HG02840 (cell line): ENCODE results near the gene KLHL22.
"Not testable (repeated sequence)": the region's sequence is repeated elsewhere in the genome, so short reads cannot be mapped to it uniquely, and the experiment has no call there.

Experiments
- ATAC-seq: cut with Tn5 transposase; IDR thresholded peaks from one replicate; pipeline ENCODE4 v1.9.1; 2021; ENCODE audit warnings: mild to moderate bottlenecking, moderate library complexity, moderate number of reproducible peaks; ENCODE audit not compliant: unreplicated experiment, low FRiP score

Gene KLHL22

DNA sequence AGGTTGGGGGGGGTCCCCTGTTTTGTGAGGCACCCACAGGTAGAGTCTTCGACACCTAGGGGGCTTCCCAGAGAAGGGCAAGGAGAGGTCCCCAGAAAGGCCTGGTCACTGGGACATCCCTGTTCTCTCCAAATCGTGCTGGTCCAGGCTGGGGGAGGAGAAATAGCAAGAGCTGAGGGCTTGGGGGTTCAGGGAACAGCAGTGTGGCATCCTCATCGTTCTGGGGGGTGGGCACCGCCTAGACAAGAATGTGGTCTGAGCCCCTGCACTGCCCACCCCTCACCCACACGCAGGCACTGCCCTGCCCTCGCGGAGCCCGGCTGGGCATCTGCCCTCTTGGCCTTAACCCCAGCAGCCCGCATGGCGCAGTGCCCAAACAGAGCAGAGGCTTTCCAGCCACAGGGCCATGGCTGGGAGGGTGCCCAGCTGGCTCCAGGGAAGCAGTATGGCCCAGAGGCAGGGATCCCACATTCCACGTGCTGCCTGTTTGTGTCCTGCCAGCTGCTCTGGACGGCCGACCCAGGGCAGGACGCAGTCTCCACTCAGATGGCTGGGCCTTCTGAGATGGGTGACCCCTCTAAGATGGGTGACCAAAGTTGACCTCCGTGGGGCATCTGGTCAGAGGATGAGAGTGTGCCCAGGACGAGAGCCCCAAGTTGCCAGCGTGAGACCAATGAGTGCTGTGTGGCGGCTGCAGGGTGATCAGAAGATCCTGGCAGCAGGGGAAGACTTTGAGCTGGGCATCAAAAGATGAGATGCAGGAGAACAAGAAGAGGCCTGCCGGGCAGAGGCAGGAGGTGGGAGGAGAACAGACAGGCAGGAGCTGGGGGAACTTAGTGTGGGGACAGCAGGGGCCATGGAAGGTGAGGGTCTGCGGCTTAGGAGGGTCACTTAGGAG, 72.3 kb downstream of the KLHL22 start:
- ATAC-seq, result no peak

DNA sequence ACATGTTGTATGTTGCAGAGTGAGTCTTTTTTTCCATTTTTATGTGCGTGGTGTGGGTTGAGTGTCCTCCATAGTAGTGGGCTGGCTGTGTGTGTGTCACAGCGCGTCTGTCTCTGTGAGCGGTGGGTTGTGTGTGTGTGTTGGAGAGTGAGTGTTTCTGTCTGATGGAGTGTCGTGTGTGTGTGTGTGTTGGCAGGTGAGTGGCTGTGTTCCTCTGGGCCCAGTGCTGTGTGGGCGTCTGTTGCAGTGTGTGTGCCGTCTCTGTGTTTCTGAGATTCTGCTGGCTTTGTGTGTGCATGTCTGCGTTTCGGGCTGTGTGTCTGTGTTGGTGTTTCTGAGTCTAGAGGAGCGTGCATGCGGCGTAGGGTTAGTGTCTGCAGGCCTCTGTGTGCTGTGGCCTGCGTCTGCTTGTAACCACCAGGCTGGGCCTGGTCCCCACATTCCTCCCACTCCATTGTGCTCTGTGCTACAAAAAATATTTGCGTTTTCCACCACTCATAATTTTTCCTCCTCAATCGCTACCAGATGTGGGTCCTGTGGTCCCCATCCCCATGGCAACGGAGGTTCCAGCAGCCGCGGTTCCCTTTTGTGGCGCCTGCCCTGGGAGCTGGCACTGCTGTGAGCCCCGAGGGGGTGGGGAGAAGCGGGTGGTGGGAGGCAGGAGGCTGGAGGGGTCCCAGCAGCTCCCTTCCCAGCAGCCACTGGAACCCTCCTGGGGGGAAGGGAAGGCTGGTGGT, 73.2 kb downstream of the KLHL22 start:
- no peak for ATAC-seq

DNA sequence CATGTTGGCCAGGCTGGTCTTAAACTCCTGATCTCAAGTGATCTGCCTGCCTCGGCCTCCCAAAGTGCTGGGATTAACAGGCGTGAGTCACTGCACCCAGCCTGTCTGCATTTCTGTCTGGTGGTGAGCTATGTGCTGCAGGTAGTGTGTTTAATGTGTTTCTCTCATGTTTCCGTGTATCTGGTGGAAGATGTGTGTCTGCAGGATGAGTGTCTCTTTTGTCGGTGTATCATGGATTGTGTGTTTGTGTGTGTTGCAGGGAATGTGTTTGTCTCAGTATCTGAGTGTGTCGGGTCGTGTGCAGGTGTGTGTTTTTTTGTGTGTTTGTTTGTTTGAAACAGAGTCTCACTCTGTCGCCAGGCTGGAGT, 74.1 kb downstream of the KLHL22 start:
- ATAC-seq, result no peak

DNA sequence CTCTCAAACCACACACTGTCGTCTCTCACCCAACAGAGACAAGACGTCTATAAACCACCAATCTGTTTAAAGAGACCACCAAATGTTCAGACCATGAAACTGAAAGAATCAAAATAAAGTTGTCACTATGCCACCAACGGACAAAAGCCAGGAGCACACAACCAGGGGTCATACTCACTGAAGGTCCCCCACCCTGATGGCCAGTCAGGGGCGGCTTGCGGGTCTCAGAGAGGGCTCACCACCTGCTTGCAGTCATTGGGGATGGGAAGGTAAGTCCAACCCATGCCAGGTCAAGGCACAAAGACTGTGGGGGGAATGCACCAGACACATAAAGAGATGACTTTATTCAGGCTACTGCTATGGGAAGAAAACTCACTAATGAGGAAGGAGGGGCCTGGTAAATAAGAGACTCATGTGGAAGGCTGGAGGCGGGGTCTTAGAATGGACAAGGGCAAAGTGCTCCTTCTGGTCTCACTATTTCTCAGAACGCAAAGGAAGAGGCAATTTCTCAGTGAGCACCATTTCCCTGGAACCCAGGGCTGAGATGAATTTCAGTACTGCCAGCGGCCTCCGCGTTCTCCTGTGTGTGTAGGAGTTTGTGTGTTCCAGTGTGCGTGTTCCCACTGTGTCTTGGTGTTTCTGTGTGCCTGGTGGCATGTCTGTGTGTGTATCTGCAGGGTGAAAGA, 75.3 kb downstream of the KLHL22 start:
- no peak for ATAC-seq

DNA sequence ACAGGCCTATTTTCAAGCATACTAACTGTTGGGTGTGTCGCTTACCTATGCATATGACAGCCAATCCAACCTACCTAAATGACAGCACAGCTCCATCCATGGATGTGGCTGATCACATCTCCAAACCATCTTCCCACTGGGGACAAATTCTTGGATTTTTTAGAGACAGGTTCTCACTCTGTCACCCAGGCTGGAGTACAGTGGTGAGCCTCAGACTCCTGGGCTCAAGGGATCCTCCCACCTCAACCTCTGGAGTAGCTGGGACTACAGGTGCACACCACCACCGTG, 76.0 kb downstream of the KLHL22 start:
- ATAC-seq, result no peak

DNA sequence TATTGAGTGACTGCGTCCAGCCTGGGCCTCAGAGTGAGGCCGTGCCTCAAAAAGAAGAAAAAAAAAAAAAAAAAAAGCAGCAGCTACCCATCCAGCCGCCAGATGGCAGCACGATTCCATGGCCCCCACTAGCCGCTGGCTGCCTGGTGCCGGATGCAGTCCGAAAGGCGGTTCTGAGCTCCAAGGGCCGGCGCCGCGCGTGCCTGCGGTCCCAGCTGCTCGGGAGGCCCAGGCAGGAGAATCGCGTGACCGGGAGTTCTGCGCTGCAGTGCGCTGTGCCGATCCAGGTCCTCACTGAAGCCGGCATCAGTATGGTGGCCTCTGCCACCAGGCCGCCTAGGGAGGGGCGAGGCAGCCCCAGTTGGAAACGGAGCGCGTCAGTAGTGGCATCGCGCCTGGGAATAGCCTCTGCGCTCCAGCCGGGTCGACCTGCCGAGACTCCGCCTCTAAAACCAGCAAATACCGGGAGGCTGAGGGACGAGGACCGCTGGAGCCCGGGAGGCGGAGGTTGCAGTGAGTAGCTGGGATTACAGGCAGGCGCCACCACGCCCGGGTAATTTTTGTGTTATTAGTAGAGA, 77.3 kb downstream of the KLHL22 start:
- no peak for ATAC-seq

DNA sequence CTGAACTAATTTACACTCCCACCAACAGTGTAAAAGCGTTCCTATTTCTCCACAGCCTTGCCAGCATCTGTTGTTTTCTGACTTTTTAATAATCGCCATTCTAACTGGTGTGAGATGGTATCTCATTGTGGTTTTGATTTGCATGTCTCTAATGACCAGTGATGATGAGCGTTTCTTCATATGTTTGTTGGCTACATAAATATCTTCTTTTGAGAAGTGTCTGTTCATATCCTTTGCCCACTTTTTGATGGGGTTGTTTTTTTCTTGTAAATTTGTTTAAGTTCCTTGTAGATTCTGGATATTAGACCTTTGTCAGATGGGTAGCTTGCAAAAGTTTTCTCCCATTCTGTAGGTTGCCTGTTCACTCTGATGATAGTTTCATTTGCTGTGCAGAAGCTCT, 79.9 kb downstream of the KLHL22 start:
- not testable (repeated sequence) for ATAC-seq

DNA sequence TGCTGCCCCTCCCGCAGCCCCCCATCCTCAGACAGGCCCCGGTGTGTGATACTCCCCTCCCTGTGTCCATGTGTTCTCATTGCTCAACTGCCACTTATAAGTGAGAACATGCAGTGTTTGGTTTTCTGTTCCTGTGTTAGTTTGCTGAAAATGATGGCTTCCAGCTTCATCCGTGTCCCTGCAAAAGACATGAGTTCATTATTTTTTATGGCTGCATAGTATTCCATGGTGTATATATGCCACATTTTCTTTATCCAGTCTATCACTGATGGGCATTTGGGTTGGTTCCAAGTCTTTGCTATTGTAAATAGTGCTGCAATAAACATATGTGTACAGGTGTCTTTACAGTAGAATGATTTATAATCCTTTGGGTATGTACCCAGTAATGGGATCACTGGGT, 80.4 kb downstream of the KLHL22 start:
- not testable (repeated sequence) for ATAC-seq

DNA sequence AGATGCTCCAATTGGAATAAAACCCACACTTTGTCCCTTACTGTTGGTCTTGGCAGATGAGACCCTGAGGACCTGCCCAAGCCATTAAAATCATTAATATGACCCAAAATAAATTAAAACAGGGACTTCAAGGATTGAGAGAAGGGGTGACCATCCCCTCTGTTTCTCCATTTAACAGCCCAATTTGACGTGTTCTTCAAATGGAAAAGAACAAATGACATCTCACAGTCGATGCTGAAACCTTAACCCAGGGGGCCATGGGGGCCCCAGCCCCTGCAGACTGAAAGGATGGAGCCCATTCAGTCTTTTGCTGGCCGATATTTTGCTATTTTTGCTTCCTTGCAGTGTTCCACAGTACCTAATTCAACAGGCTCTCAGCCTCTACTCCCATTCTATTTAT, 81.1 kb downstream of the KLHL22 start:
- ATAC-seq, result no peak

DNA sequence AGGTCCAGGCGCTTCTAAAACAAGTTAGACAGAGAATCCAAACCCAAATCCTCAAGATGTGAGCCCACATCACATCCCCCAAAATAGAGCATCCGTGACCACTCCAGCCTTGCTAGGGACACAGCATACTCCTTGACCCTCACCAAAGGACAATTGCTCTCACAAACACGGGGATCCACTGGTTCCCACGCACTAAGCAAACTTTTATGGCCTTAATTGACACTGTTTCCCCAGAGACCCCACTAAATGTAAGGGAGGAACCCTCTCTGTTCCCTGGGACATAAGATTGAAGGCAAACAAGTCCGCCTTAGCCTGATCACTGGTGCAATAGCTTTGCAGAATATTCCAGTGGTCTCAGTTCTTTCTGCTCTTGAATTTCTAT, 81.5 kb downstream of the KLHL22 start:
- ATAC-seq, result no peak

DNA sequence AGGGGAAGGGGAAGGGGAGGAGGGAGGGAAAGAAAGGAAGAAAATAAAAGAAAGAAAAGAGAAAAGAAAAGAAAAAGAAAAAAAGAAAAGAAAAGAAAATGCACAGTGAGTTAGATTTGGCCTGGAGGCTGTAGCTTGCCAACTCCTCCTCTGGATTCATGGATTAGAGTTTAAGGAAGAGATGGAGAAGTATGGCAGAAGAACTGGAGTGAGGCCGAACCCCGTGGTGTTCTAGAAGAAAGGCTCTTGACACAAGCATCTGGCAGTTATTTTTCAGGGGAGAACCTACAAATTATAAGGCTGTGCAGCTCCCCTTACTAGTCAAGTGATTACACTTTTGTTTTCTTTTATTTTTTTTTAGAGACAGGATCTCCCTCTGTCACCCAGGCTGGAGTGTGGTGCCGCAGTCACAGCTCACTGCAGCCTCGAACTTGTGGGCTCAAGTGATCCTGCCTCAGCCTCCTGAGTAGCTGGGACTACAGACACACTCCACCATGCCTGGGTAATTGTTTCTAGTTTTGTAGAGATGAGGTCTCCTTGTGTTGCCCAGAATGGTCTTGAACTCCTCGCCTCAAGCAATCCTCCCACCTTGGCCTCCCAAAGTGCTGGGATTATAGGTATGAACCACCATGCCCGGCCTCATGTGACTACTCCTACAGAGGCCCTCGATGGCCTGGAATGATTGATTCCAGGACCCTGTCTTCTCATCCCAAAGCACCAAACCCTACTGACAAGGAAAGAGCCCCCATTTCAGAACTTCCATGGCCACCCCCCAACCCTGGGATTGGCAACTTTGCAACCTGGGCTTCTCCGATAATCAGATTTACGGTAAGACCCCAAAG, 82.2 kb downstream of the KLHL22 start:
- no peak for ATAC-seq

DNA sequence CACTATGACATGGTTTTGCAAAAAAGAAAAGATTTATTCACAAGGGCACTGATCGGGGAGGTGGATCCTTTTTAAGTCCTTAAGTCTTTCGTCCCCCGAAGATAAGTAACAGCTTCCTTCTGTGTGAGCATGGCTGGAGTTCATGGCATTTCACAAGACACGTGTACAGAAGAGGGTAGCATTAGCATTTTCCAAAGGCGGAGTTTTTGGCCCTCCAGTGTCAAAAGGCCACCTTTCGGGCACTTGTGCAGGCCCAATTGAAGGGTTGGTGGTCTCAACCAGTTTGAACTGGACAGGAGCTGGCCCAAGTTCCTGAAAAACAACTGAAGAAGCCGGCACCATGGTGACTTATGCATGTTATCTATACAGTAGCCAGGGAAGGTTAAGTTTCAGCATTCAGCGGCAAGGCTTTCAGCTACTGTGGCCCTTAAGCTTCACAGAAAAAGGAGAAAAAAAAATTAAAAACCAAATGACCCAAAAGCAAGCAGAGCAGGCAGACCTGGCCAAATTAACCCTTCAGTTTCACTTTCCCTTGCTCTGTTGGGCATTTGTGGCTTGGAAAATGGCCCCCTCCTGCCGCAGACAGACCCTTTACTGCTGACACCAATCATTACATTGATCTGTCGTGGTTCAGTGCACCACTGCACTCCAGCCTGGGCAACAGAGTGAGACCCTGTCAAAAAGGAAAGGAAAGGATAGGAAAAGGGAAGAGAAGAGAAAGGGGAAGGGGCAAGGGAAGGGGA, 83.0 kb downstream of the KLHL22 start:
- no peak for ATAC-seq

DNA sequence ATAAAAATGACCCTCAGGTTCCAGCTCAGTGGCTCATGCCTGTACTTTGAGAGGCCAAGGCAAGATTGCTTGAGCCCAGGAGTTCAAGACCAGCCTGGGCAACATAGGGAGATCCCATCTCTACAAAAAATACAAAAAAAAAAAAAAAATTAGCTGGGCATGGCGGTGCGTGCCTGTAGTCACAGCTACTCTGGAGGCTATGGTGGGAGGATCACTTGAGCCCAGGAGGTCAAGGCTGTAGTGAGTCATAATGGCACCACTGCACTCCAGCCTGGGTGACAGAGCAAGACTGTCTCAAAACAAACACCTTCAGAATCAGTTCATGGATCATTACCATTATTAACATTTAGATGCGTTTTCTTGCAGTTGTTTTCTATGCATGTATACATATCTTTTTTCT, 86.2 kb downstream of the KLHL22 start:
- ATAC-seq, result not testable (repeated sequence)

DNA sequence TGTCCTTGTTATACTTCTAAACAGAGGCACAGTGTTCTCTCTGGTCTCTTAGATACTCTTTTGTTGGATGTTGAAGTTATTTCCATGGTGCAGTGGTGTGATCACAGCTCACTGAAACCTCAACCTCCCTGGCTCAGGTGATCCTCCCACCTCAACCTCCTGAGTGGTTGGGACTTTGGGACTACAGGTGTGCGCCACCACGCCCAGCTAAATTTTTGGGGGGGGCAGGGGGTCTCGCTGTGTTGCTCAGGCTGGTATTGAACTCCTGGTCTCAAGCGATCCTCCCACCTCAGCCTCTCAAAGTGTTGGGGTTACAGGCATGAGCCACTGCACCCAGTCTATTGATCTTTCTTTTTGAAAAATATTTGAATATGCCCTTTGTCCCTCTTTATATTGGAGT, 86.7 kb downstream of the KLHL22 start:
- no peak for ATAC-seq

DNA sequence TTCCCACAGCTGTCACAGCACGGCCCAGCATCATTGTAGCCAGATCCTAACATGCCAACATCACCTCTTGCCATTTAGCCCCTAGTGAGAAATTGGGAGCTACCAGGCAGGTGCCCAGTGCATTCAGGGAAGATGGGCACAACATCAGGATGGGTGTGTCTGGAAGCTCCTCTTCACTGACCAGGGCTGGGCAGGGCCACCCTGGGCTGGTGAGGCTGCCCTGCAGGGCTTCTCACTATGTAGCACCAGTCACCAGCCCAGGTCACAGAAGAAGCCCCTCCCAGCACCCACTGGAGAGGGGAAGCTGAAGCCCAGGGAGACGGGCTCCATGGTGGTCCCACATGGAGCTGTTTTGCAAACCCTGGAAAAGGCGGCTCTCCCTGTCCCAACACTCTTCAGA, 87.8 kb downstream of the KLHL22 start:
- no peak for ATAC-seq

DNA sequence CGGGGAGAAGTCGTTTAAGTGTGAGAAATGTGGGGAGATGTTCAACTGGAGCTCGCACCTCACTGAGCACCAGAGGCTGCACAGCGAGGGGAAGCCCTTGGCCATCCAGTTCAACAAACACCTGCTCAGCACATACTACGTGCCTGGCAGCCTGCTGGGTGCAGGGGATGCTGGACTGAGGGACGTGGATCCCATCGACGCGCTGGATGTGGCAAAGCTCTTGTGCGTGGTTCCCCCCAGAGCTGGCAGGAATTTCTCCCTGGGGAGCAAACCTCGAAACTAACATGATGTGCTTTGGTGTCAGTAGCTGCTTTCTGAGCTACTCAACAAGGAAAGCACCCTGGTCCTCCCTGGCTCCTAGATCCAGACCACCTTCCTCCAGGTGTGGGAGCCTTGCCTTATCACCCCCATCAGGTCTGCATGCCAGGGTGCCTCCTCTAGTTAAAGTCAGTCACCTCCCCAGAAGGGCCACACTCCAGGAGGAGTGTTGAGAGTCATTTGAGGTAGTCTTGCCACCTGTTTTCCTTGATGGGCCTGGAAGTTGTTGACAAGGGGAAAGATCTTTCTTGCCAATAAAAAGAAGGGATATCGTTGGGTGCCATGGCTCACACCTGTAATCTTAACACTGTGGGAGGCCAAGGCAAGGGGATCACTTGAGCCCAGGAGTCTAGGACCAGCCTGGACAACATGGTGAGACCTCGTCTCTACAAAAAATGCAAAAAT, 88.7 kb downstream of the KLHL22 start:
- ATAC-seq, result no peak

DNA sequence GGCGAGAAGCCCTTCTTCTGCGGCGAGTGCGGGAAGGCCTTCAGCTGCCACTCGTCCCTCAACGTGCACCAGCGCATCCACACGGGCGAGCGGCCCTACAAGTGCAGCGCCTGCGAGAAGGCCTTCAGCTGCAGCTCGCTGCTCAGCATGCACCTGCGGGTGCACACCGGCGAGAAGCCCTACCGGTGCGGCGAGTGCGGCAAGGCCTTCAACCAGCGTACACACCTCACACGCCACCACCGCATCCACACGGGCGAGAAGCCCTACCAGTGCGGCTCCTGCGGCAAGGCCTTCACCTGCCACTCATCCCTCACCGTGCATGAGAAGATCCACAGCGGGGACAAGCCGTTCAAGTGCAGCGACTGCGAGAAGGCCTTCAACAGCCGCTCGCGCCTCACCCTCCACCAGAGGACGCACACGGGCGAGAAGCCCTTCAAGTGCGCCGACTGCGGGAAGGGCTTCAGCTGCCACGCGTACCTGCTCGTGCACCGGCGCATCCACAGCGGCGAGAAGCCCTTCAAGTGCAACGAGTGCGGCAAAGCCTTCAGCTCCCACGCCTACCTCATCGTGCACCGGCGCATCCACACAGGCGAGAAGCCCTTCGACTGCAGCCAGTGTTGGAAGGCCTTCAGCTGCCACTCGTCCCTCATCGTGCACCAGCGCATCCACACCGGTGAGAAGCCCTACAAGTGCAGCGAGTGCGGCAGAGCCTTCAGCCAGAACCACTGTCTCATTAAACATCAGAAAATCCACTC, 89.5 kb downstream of the KLHL22 start:
- ATAC-seq, result no peak

DNA sequence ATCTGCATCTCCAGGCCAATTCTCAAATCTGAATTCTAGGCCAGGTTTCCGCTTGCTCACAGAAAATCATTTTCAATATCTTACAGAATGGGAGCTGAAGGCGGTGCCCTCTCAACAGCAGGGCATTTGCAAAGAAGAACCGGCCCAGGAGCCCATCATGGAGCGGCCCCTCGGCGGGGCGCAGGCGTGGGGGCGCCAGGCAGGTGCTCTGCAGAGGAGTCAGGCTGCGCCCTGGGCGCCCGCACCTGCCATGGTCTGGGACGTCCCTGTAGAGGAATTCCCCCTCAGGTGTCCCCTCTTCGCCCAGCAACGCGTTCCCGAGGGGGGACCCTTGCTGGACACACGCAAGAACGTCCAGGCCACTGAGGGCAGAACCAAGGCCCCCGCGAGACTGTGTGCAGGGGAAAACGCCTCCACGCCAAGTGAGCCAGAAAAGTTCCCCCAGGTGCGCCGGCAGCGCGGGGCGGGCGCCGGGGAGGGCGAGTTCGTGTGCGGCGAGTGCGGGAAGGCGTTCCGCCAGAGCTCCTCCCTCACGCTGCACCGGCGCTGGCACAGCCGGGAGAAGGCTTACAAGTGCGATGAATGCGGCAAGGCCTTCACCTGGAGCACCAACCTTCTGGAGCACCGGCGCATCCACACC, 90.2 kb downstream of the KLHL22 start:
- no peak for ATAC-seq
